AG04450 (cell line): ENCODE data around the gene FARS2. TPM values are rescaled to one million over a fixed set of nuclear protein-coding genes. Genes with fewer than 3 reads are reported as not detected.

Source experiments
- CTCF ChIA-PET: fragments of 300-600, 350-600 bp; formaldehyde crosslinking; extraction: SDS; loops from one replicate; lab custom pipeline; 2022; ENCODE audit warnings: antibody characterized with exemption, inconsistent platforms; lab: Charles Lee
- POLR2A ChIA-PET: fragments of 350-600 bp; formaldehyde crosslinking; extraction: SDS; loops from one replicate; lab custom pipeline; 2021; ENCODE audit warnings: antibody characterized with exemption, inconsistent platforms; lab: Yijun Ruan, JAX
- DNase-seq: peaks from one replicate; pipeline ENCODE4 v3.0.0-alpha.2; 2011; ENCODE audit warnings: low read depth, low spot score
- H3K27ac ChIP-seq: one replicate; pipeline ENCODE4 v1.5.1; 2012; ENCODE audit warnings: low read depth, low read length, control low read depth
- H3K27me3 ChIP-seq: one replicate; pipeline ENCODE4 v1.6.0; 2012; ENCODE audit warnings: low read length; ENCODE audit not compliant: control insufficient read depth, insufficient read depth
- H3K4me3 ChIP-seq: 2 replicates; pipeline ENCODE4 v1.5.1; 2011; ENCODE audit warnings: mild to moderate bottlenecking, low read depth, low read length, control low read depth
- H3K9me3 ChIP-seq: 2 replicates; pipeline ENCODE4 v1.5.1; 2012; ENCODE audit warnings: low read length; ENCODE audit not compliant: control insufficient read depth, insufficient read depth
- CTCF ChIP-seq: IDR thresholded peaks from 2 replicates; pipeline ENCODE4 v1.5.1; 2011; ENCODE audit warnings: low read depth, low read length, control low read depth, inconsistent platforms
- polyA plus RNA-seq: library from polyadenylated mRNA; depleted of rRNA; stranded (reverse); fragments of >200 nt; gene quantifications from 2 replicates; pipeline ENCODE4 v1.2.3, GENCODE V29; 2011

The FARS2 gene
- polyA plus RNA-seq, 1 experiment, result 14.0 TPM

GRCh38 chr6:5351552-5352210 is 90.4 kb downstream of the FARS2 start:
- Histone ChIP-seq H3K9me3 (no peaks in the 10 kb centered on the region), H3K4me3 (no peak overlapping the region), H3K27me3 (no peaks in the 10 kb centered on the region), H3K27ac (no peak overlapping the region)
- TF ChIP-seq CTCF, result no peak
- ChIA-PET CTCF (no interaction called here), POLR2A (no interaction called here)
- no peak for DNase-seq

GRCh38 chr6:5353971-5354370 is 92.7 kb downstream of the FARS2 start:
- no peak overlapping the region for H3K27ac ChIP-seq
- CTCF ChIA-PET, result interaction anchor here (0.6 kb wide), 1 partner anchor 18 kb away, joined by 3 read pairs; no protein-coding TSS in a partner anchor
- TF ChIP-seq CTCF, result no peak
- POLR2A ChIA-PET, result no interaction called here
- no peaks in the 10 kb centered on the region for H3K9me3 ChIP-seq
- no peaks in the 10 kb centered on the region for H3K27me3 ChIP-seq
- no peak overlapping the region for H3K4me3 ChIP-seq
- DNase-seq, result no peak

- Histone ChIP-seq H3K27ac (no peak overlapping the region), H3K4me3 (no peak overlapping the region), H3K27me3 (no peaks in the 10 kb centered on the region), H3K9me3 (no peaks in the 10 kb centered on the region)
- DNase-seq, result no peak
- no peak for TF ChIP-seq CTCF
- CTCF ChIA-PET, result no interaction called here
- POLR2A ChIA-PET, result no interaction called here
Measured at GRCh38 chr6:5357486-5357885, 96.2 kb downstream of the FARS2 start.

GRCh38 chr6:5359417-5359816 is 98.1 kb downstream of the FARS2 start:
- no peaks in the 10 kb centered on the region for H3K27me3 ChIP-seq
- DNase-seq, result no peak
- no peak overlapping the region for H3K27ac ChIP-seq
- TF ChIP-seq CTCF, result no peak
- POLR2A ChIA-PET, result no interaction called here
- H3K4me3 ChIP-seq, result no peak overlapping the region
- CTCF ChIA-PET, result interaction anchor here (0.7 kb wide), 1 partner anchor 194 kb away, joined by 7 read pairs; no protein-coding TSS in a partner anchor
- H3K9me3 ChIP-seq, result no peaks in the 10 kb centered on the region

- POLR2A ChIA-PET, result no interaction called here
- CTCF ChIA-PET, result no interaction called here
- Histone ChIP-seq H3K27me3 (no peaks in the 10 kb centered on the region), H3K9me3 (no peaks in the 10 kb centered on the region), H3K27ac (no peak overlapping the region), H3K4me3 (no peak overlapping the region)
- no peak for TF ChIP-seq CTCF
- DNase-seq, result no peak
Measured at GRCh38 chr6:5361396-5361795, 100.1 kb downstream of the FARS2 start.
